A549 (cell line): ENCODE results near the gene FEM1C. TPM values are rescaled to one million over a fixed set of nuclear protein-coding genes. Genes with fewer than 3 reads are reported as not detected.
A peak's percentile ranks its signal among the peaks of the same experiment; 100 is the strongest.

Experiments
- ATAC-seq, 2 experiments: fragments of 200-7000 bp in 1 of 2; fragments of >200 bp in 1 of 2; cut with Nextera tagmentation in 1 of 2; cut with Tn5 transposase in 1 of 2; 3 replicates each; pipeline versions ENCODE4 v1.8.0 to v1.9.1; 2018 to 2020; ENCODE audit warnings: mild to moderate bottlenecking in 1 of 2, moderate library complexity in 1 of 2
- CTCF ChIA-PET: fragments of 300-600 bp; sonication (Branson Sonifier 250); formaldehyde crosslinking; extraction: SDS; loops from one replicate; lab custom pipeline; 2021; ENCODE audit warnings: antibody characterized with exemption, inconsistent platforms; lab: Yijun Ruan, JAX
- POLR2A ChIA-PET: fragments of 350-600 bp; formaldehyde crosslinking; extraction: SDS; loops from one replicate; lab custom pipeline; 2021; ENCODE audit warnings: antibody characterized with exemption, inconsistent platforms; lab: Yijun Ruan, JAX
- DNase-seq, 2 experiments: peaks; one replicate each; pipeline versions ENCODE4 v3.0.0 to v3.0.0-alpha.2; 2011 to 2016; ENCODE audit warnings: low read depth in 1 of 2, low spot score in 1 of 2
- FAIRE-seq: peaks from 2 replicates; lab custom pipeline; 2011; peaks lifted over from hg19 to GRCh38; lab: Jason Lieb, UNC
- H3K27ac ChIP-seq, 2 experiments: fragments of >200 bp; sonication (Bioruptor Twin); formaldehyde crosslinking; 3 replicates each; pipeline ENCODE4 v1.5.1; 2016 to 2017
- H3K4me1 ChIP-seq: fragments of >200 bp; sonication (Bioruptor Twin); formaldehyde crosslinking; 3 replicates; pipeline ENCODE4 v1.6.1; 2016
- H3K4me2 ChIP-seq: fragments of >200 bp; sonication (Bioruptor Twin); formaldehyde crosslinking; 3 replicates; pipeline ENCODE4 v1.6.1; 2016
- H3K4me3 ChIP-seq: fragments of >200 bp; sonication (Bioruptor Twin); formaldehyde crosslinking; 3 replicates; pipeline ENCODE4 v1.5.1; 2016
- H3K9me3 ChIP-seq: fragments of >200 bp; sonication (Bioruptor Twin); formaldehyde crosslinking; 3 replicates; pipeline ENCODE4 v1.6.1; 2016
- EHMT2 ChIP-seq: fragments of 200-600 bp; sonication (generic); IDR thresholded peaks from 2 replicates; pipeline ENCODE4 v1.6.1; 2016; ENCODE audit warnings: antibody characterized with exemption, low read depth, mild to moderate bottlenecking, moderate library complexity
- ESRRA ChIP-seq: fragments of 150-350 bp; IDR thresholded peaks from 2 replicates; pipeline ENCODE4 v1.6.1; 2014; ENCODE audit warnings: mild to moderate bottlenecking, low read length, borderline replicate concordance
- FOSL2 ChIP-seq, 2 experiments: fragments of 450-650 bp in 1 of 2; fragments of >200 bp in 1 of 2; sonication (Bioruptor Twin) in 1 of 2; formaldehyde crosslinking; IDR thresholded peaks; 2 replicates each; pipeline versions ENCODE4 v1.5.0 to v1.6.1; 2016 to 2020; ENCODE audit warnings: mild to moderate bottlenecking in 1 of 2, moderate library complexity in 1 of 2
- FOXS1 ChIP-seq: fragments of 250-450 bp; sonication (Bioruptor Pico); IDR thresholded peaks from 2 replicates; pipeline ENCODE4 v1.5.0; 2020; ENCODE audit warnings: mild to moderate bottlenecking, moderate library complexity
- GATA3 ChIP-seq: IDR thresholded peaks from 2 replicates; pipeline ENCODE4 v1.6.1; 2012; ENCODE audit warnings: borderline replicate concordance
- JUNB ChIP-seq: fragments of >200 bp; sonication (Bioruptor Twin); formaldehyde crosslinking; IDR thresholded peaks from 2 replicates; pipeline ENCODE4 v1.6.1; 2016
- MAZ ChIP-seq: fragments of 150-350 bp; IDR thresholded peaks from 2 replicates; pipeline ENCODE4 v1.6.1; 2014; ENCODE audit warnings: antibody characterized with exemption, low read depth, low read length, borderline replicate concordance
- MYC ChIP-seq: IDR thresholded peaks from 2 replicates; pipeline ENCODE4 v1.6.1; 2012; ENCODE audit warnings: mild to moderate bottlenecking, inconsistent platforms, low read length, improper control_type of control experiment, borderline replicate concordance
- NFE2L2 ChIP-seq: fragments of 150-350 bp; conservative IDR thresholded peaks from 2 replicates; pipeline ENCODE4 v1.6.1; 2014; ENCODE audit warnings: low read length
- NPAS2 ChIP-seq: fragments of 250-450 bp; sonication (Bioruptor Pico); IDR thresholded peaks from 2 replicates; pipeline ENCODE4 v1.8.0; 2022; ENCODE audit warnings: mild to moderate bottlenecking, moderate library complexity, borderline replicate concordance
- POLR2A ChIP-seq: IDR thresholded peaks from 2 replicates; pipeline ENCODE4 v1.6.1; 2012; ENCODE audit warnings: mild to moderate bottlenecking, low read length
- POLR2AphosphoS2 ChIP-seq: conservative IDR thresholded peaks from 2 replicates; pipeline ENCODE4 v1.6.1; 2012; ENCODE audit warnings: low read length, improper control_type of control experiment, inconsistent platforms
- RAD21 ChIP-seq, 2 experiments: fragments of >200 bp in 1 of 2; sonication (Bioruptor Twin) in 1 of 2; formaldehyde crosslinking in 1 of 2; IDR thresholded peaks in 1 of 2; conservative IDR thresholded peaks in 1 of 2; 2 replicates in 1 of 2; 3 replicates in 1 of 2; pipeline ENCODE4 v1.6.1; 2012 to 2018; ENCODE audit warnings: inconsistent platforms in 1 of 2
- SMC3 ChIP-seq: fragments of >200 bp; sonication (Bioruptor Twin); formaldehyde crosslinking; IDR thresholded peaks from 3 replicates; pipeline ENCODE4 v1.6.1; 2018; ENCODE audit warnings: inconsistent platforms
- TP53 ChIP-seq: fragments of 250-450 bp; sonication (Bioruptor Pico); IDR thresholded peaks from 2 replicates; pipeline ENCODE4 v1.5.0; 2021; ENCODE audit warnings: mild to moderate bottlenecking, moderate library complexity
- ZC3H11A ChIP-seq: fragments of 450-650 bp; IDR thresholded peaks from 2 replicates; pipeline ENCODE4 v1.6.1; 2014; ENCODE audit warnings: antibody characterized with exemption, mild to moderate bottlenecking
- ZFP36 ChIP-seq: fragments of 450-650 bp; IDR thresholded peaks from 2 replicates; pipeline ENCODE4 v1.6.1; 2014; ENCODE audit warnings: borderline replicate concordance; ENCODE audit not compliant: partially characterized antibody
- ZNF302 ChIP-seq: fragments of 250-450 bp; sonication (Bioruptor Pico); IDR thresholded peaks from 2 replicates; pipeline ENCODE4 v1.9.0; 2021; ENCODE audit warnings: inconsistent platforms, mild to moderate bottlenecking, moderate library complexity
- WGBS: methylation state at CpG from one replicate; pipeline ENCODE4 v1.1.6; 2017; ENCODE audit errors: missing lambda C conversion rate; 5-methylcytosine and 5-hydroxymethylcytosine counted together
- polyA plus RNA-seq, 4 experiments: library from polyadenylated mRNA; depleted of rRNA in 3 of 4; stranded (reverse); fragments of >200 nt; fragmentation: RNase III in 1 of 4; extraction: RNeasy Plus Mini Kit Qiagen cat#74134 plus additional on column Dnase treatment in 1 of 4; gene quantifications; 2 replicates in 3 of 4; 3 replicates in 1 of 4; pipeline ENCODE4 v1.2.3, GENCODE V29; 2011 to 2017
- TF ChIP-seq, protein P1 (sequence below): IDR thresholded peaks from 2 replicates; pipeline ENCODE4 v1.6.1; 2012
- TF ChIP-seq, protein P2 (sequence below): fragments of 450-650 bp; IDR thresholded peaks from 2 replicates; pipeline ENCODE4 v1.6.1; 2014; ENCODE audit warnings: antibody characterized with exemption
- TF ChIP-seq, protein P3 (sequence below): IDR thresholded peaks from 2 replicates; pipeline ENCODE4 v1.6.1; 2012; ENCODE audit warnings: low read depth, borderline replicate concordance
- TF ChIP-seq, protein P4 (sequence below): fragments of >200 bp; sonication (Bioruptor Twin); formaldehyde crosslinking; IDR thresholded peaks from 3 replicates; pipeline ENCODE4 v1.5.1; 2016

Gene FEM1C
- polyA plus RNA-seq, 2 of the 4 experiments (the other 2 are of a cell fraction), result 6.3 to 8.4 TPM

DNA sequence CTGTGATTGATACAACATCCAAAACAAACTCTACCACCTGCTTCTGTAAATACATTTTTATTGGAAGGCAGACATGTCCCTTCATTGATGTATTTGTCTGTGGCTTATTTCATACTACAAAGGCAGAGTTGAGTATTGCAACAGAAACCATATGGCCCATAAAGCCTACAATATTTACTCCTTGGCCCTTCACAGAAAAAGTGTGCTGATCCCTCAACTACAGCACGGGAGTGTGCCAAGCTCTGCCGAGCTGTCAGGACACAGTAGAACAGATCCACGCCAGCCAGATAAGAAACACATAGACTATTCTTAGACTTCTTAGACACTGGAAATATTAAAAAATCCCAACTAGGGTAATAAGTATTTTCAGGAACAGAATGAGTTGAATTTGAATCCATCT is 44.5 kb upstream of the FEM1C start:
- no peak for TF ChIP-seq MYC
- no peak for TF ChIP-seq JUNB
- TF ChIP-seq, protein P1, sequence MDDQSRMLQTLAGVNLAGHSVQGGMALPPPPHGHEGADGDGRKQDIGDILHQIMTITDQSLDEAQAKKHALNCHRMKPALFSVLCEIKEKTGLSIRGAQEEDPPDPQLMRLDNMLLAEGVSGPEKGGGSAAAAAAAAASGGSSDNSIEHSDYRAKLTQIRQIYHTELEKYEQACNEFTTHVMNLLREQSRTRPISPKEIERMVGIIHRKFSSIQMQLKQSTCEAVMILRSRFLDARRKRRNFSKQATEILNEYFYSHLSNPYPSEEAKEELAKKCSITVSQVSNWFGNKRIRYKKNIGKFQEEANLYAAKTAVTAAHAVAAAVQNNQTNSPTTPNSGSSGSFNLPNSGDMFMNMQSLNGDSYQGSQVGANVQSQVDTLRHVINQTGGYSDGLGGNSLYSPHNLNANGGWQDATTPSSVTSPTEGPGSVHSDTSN, result no peak
- no peak for FAIRE-seq
- ATAC-seq, result no peak
- no peak overlapping the region for H3K4me2 ChIP-seq
- no peaks in the 10 kb centered on the region for H3K4me1 ChIP-seq
- DNase-seq, result no peak
- H3K27ac ChIP-seq, result no peak overlapping the region
- WGBS, result 86% methylated on average over 3 of the region's 3 CpGs
- POLR2A ChIA-PET, result no interaction called here
- no peak overlapping the region for H3K4me3 ChIP-seq
- no peaks in the 10 kb centered on the region for H3K9me3 ChIP-seq
- CTCF ChIA-PET, result interaction anchor here (0.6 to 5.6 kb wide), 6 partner anchors 10 to 281 kb away, joined by 3 to 59 read pairs (median 8); no protein-coding TSS in a partner anchor

DNA sequence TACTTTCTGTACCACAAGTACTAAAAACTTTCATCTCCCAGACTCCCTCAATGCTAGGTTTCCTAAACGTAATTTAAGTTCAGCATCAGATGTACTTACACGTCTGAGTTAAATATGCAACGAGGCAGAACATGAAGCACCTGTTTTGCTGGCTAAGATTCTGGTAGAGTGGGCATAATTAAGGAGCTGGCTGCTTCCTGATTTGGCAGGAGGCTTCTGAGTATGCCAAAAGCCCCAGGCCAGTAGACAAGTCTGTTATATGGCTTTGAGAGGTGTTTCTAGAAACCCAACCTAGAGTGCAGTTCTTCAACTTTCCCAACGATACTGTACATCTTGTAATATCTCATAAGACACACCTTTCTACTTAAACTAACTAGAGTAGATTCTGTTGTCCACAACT is 44.1 kb upstream of the FEM1C start:
- no peaks in the 10 kb centered on the region for H3K4me1 ChIP-seq
- ChIA-PET POLR2A (no interaction called here), CTCF (interaction anchor here (1.0 to 5.6 kb wide), 7 partner anchors 13 to 280 kb away, joined by 3 to 59 read pairs (median 5); no protein-coding TSS in a partner anchor)
- no peak overlapping the region for H3K27ac ChIP-seq
- H3K4me2 ChIP-seq, result no peak overlapping the region
- H3K9me3 ChIP-seq, result no peaks in the 10 kb centered on the region
- DNase-seq (no peak), FAIRE-seq (no peak), ATAC-seq (no peak)
- no peak overlapping the region for H3K4me3 ChIP-seq
- TF ChIP-seq ZC3H11A, result no peak
- TF ChIP-seq EHMT2, result no peak
- TF ChIP-seq NFE2L2, result no peak
- TF ChIP-seq, protein P2, sequence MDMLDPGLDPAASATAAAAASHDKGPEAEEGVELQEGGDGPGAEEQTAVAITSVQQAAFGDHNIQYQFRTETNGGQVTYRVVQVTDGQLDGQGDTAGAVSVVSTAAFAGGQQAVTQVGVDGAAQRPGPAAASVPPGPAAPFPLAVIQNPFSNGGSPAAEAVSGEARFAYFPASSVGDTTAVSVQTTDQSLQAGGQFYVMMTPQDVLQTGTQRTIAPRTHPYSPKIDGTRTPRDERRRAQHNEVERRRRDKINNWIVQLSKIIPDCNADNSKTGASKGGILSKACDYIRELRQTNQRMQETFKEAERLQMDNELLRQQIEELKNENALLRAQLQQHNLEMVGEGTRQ, result no peak
- no peak for TF ChIP-seq MAZ
- no peak for TF ChIP-seq POLR2AphosphoS2
- TF ChIP-seq, protein P3, sequence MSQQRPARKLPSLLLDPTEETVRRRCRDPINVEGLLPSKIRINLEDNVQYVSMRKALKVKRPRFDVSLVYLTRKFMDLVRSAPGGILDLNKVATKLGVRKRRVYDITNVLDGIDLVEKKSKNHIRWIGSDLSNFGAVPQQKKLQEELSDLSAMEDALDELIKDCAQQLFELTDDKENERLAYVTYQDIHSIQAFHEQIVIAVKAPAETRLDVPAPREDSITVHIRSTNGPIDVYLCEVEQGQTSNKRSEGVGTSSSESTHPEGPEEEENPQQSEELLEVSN, result no peak
- TF ChIP-seq ZFP36, result no peak
- no peak for TF ChIP-seq TP53 (CRISPR knock-in tag)
- no peak for TF ChIP-seq NPAS2
- TF ChIP-seq POLR2A, result no peak
- TF ChIP-seq, all 56 proteins: peak for 0
- 33% methylated on average over 4 of the region's 4 CpGs for WGBS

DNA sequence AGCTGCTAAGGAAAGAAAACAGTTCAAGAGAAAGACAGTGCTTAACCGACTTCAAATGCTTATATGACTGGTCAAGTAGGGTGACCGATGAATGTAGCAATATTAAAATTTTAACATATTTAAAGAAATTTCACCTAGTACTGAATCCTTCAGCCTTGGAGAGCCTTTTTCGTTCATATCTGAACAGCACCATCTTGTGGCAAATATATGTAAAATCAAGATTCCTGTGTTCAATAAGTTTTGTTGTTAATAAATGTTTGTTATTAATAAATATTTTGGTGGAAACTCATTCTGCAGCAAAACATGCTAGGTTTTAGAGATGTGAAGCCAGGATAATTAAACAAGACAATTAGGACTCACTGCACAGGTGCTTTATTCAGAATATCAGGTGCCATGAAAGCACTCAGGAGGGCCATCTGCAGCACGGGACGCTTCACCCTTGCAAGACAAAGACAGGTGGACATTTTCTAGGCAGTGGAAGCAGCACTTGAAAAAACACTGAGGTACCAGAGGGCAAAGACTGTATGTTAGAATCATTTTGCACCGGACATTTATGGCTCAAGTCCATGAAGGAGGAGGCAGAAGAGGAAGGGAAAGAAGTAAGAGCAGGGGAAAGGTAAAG is 42.1 kb upstream of the FEM1C start:
- POLR2A ChIA-PET, result interaction anchor here (1.2 kb wide), 1 partner anchor 42 kb away, joined by 3 read pairs; the partner anchor contains the start of gene FEM1C
- H3K4me2 ChIP-seq, result no peak overlapping the region
- no peaks in the 10 kb centered on the region for H3K9me3 ChIP-seq
- H3K27ac ChIP-seq, result no peak overlapping the region
- peak; percentile 14 to 18 for DNase-seq
- TF ChIP-seq RAD21 (conservative IDR thresholded peaks at IDR 0.05 in 1 of 2, IDR thresholded peaks at IDR 0.05 in 1 of 2) (peak; percentile 71 to 85), FOSL2 (IDR thresholded peaks at IDR 0.05) (no peak), FOSL2 (CRISPR knock-in tag; IDR thresholded peaks at IDR 0.05) (no peak), ESRRA (no peak), SMC3 (peak; percentile 86), ZNF302 (CRISPR knock-in tag) (no peak), GATA3 (no peak), FOXS1 (CRISPR knock-in tag) (no peak)
- TF ChIP-seq, protein P4, sequence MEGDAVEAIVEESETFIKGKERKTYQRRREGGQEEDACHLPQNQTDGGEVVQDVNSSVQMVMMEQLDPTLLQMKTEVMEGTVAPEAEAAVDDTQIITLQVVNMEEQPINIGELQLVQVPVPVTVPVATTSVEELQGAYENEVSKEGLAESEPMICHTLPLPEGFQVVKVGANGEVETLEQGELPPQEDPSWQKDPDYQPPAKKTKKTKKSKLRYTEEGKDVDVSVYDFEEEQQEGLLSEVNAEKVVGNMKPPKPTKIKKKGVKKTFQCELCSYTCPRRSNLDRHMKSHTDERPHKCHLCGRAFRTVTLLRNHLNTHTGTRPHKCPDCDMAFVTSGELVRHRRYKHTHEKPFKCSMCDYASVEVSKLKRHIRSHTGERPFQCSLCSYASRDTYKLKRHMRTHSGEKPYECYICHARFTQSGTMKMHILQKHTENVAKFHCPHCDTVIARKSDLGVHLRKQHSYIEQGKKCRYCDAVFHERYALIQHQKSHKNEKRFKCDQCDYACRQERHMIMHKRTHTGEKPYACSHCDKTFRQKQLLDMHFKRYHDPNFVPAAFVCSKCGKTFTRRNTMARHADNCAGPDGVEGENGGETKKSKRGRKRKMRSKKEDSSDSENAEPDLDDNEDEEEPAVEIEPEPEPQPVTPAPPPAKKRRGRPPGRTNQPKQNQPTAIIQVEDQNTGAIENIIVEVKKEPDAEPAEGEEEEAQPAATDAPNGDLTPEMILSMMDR, result peak; percentile 85
- TF ChIP-seq, all 56 proteins: peak for 3
- peak in 1 of 2 experiments; percentile 57; a peak in 2 of 6 replicates for ATAC-seq
- H3K4me1 ChIP-seq, result no peaks in the 10 kb centered on the region
- CTCF ChIA-PET, result interaction anchor here (0.6 to 5.6 kb wide), 8 partner anchors 11 to 278 kb away, joined by 3 to 59 read pairs (median 7); no protein-coding TSS in a partner anchor
- H3K4me3 ChIP-seq, result no peak overlapping the region
- 37% methylated on average over 6 of the region's 6 CpGs for WGBS
- FAIRE-seq, result no peak
